Measurements from ENCODE around the gene SOX13. TPM values are rescaled to one million over a fixed set of nuclear protein-coding genes. Genes with fewer than 3 reads are reported as not detected.
A peak's percentile ranks its signal among the peaks of the same experiment; 100 is the strongest.

Gene SOX13
- total RNA-seq, 1 donor from 2014 or later, result 12.1 TPM

DNA sequence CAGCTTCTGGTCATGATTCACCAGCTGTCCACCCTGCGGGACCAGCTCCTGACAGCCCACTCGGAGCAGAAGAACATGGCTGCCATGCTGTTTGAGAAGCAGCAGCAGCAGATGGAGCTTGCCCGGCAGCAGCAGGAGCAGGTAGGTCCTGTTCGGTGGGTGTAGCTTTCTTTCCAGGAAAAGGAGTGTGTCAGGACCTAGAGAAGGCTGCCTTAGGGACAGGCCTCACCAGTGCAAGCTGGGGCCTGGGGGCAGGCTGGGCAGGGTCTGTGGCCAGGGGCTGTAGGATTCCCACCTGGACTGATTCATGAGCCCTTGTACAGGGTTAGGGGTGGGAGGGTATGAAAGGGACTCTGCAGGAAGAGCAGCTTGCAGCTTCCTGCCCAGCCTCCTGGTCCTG is 43.6 kb downstream of the SOX13 start:
- ATAC-seq (no peak), DNase-seq (ENCODE audit: missing footprints) (no peak)

DNA sequence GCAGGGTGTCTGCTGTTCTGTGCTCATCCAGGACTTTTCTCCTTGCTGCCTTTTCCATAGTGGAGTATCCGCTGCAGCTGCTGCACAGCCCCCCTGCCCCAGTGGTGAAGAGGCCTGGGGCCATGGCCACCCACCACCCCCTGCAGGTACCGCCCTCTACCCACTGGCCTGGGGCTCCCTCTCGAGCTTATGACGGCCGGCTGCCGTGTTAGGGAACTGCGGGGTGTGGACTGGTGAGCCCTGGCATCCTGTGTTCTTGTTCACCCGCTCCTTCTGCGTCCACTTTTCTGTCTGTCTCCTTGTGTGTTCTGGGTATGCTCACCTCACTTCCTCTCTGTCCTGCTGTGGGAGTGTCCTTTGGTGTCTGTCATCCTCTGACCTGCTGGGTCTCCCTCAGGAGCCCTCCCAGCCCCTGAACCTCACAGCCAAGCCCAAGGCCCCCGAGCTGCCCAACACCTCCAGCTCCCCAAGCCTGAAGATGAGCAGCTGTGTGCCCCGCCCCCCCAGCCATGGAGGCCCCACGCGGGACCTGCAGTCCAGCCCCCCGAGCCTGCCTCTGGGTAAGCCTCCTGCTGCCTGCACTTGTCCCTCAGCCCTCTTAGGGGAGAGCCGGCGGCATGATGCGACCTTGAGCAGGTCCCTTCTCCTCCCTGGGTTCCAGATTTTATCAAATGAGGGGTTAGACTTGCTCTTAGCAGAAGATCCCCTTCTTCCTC is 49.1 kb downstream of the SOX13 start:
- ATAC-seq (no peak), DNase-seq (ENCODE audit: missing footprints) (no peak)
- intact Hi-C loops (cut with DNase I), result no loop called here

More for the DNA sequence above, 43.6 kb downstream of the SOX13 start:
- intact Hi-C loops (cut with DNase I), result no loop called here

- ATAC-seq (no peak), DNase-seq (ENCODE audit: missing footprints) (no peak)
- intact Hi-C loops (cut with DNase I), result no loop called here
These were observed 50.5 kb downstream of the SOX13 start for GRCh38 chr1:204123376-204123775.

- intact Hi-C loops (cut with DNase I), result no loop called here
- peak; percentile 82 for DNase-seq (ENCODE audit: missing footprints)
- ATAC-seq, result no peak
These were observed 51.7 kb downstream of the SOX13 start for GRCh38 chr1:204124639-204125038.

GRCh38 chr1:204125759-204126351 is 52.9 kb downstream of the SOX13 start:
- intact Hi-C loops (cut with DNase I), result loop anchor here (2.0 kb wide), 1 partner anchor 51 kb away; no protein-coding TSS in a partner anchor
- ATAC-seq, result no peak

GRCh38 chr1:204126386-204126785 is 53.5 kb downstream of the SOX13 start:
- DNase-seq (ENCODE audit: missing footprints), result no peak
- no peak for ATAC-seq
- intact Hi-C loops (cut with DNase I), result loop anchor here (2.0 kb wide), 1 partner anchor 52 kb away; no protein-coding TSS in a partner anchor

More at GRCh38 chr1:204125759-204126351, 52.9 kb downstream of the SOX13 start:
- no peak for DNase-seq (ENCODE audit: missing footprints)

DNA sequence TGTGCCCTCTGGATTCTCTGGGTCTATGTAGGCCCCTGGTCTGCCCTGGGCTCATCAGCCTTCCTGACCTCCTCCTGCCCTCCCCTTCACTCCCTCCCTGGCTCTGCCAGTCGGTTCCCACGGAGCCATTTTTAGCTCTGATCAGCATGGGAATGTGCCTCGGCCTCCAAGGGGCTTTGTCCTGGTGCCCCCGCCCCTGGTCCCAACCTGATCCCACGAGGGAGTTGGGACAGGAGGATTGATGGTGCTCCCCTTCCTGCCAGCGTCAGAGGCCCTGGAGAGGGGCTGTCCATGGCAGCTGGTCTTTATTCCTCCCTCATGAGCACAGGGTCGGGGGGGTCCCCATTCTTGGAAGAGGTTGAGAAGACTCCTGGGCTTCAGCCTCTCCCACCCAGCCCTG is 54.0 kb downstream of the SOX13 start:
- intact Hi-C loops (cut with DNase I), result loop anchor here (1.0 to 2.0 kb wide), 3 partner anchors 52 to 266 kb away; partner anchors contain the start of gene SNRPE
- ATAC-seq (no peak), DNase-seq (ENCODE audit: missing footprints) (no peak)

DNA sequence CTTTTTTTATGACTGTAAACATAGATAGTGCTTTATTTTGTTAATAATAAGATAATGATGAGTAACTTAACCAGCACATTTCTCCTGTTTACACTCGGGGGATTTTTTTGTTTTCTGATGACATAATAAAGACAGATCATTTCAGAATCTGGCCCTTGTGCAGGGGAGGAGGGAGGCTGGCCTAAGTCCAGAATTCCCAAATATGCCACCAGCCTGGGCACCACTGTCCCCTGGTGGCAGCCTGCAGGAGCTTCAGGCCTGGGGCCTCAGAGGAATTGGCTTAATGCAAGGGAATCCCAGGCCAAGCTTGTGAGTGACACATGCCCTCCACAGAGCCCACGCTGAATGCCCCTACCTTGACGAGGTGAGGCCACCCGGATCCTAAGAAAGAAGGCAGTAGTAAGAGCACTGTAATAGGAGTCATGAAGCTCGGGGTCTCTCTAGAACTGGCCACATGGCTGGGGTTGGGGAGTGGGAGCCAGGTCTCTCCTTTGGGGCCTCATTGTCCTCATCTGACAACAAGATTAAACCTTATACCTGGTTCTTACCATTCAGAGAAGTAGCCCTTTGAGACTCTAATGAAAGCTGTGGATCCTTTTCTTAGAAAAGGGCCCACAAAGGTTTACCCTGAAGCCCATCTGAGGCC is 54.8 kb downstream of the SOX13 start:
- intact Hi-C loops (cut with DNase I), result loop anchor here (1.0 to 2.0 kb wide), 3 partner anchors 53 to 266 kb away; partner anchors contain the start of gene SNRPE
- ATAC-seq, result peak; percentile 13
- no peak for DNase-seq (ENCODE audit: missing footprints)

DNA sequence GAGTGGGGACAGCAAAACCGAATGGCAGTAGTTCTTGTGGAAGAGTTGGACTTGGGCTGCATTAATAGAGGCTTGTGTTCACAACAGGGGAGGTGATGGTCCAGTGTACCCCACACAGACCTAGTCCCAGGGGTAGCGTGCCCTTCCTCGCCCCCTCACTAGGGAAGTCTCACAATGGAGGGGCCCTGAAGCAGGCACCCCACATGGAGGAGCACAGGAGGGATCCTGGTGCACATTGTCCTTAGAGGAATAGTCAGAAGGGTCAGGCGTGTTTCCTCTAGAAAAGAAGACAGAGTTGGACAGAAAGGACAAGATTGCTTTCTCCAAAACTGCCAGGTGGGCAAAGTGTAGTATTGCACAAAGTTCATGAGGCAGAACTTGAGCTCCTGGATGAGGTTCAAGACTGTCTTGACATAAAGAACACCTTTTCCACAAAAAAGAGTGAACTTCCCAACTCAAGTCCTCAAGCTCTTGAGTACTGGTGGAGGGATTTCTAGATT is 55.6 kb downstream of the SOX13 start:
- no peak for ATAC-seq

GRCh38 chr1:204128964-204129896 is 56.3 kb downstream of the SOX13 start:
- peak; percentile 83 for ATAC-seq
- intact Hi-C loops (cut with DNase I), result no loop called here
- peak; percentile 92 for DNase-seq (ENCODE audit: missing footprints)

More for the DNA sequence above, 55.6 kb downstream of the SOX13 start:
- DNase-seq (ENCODE audit: missing footprints), result no peak
- intact Hi-C loops (cut with DNase I), result no loop called here

- ATAC-seq (no peak), DNase-seq (ENCODE audit: missing footprints) (no peak)
- intact Hi-C loops (cut with DNase I), result no loop called here
These were observed 57.3 kb downstream of the SOX13 start for GRCh38 chr1:204130178-204130577.

GRCh38 chr1:204130981-204131892 is 58.3 kb downstream of the SOX13 start:
- peak; percentile 27 for ATAC-seq
- intact Hi-C loops (cut with DNase I), result no loop called here
- DNase-seq (ENCODE audit: missing footprints), result no peak

DNA sequence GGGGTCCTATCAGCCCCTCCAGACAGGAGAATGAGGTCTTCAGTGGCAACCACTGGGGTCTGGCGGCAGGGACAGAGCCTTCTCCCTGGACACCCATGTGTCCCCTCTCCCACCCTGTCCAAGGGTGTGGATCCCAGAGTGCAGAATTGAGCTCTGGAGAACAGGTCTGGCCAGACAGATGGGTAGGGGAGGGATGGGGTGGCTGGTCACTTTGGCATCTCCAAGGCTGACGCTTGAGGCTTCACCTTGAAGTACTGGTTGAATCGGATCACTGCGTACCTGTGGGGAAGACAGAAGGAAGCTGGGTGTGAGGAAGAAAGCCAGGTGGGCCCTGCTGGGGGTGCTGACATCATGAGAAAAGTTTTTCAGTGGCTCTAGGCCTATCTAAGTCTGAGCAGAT is 59.1 kb downstream of the SOX13 start:
- no peak for DNase-seq (ENCODE audit: missing footprints)
- no peak for ATAC-seq
- intact Hi-C loops (cut with DNase I), result no loop called here

DNA sequence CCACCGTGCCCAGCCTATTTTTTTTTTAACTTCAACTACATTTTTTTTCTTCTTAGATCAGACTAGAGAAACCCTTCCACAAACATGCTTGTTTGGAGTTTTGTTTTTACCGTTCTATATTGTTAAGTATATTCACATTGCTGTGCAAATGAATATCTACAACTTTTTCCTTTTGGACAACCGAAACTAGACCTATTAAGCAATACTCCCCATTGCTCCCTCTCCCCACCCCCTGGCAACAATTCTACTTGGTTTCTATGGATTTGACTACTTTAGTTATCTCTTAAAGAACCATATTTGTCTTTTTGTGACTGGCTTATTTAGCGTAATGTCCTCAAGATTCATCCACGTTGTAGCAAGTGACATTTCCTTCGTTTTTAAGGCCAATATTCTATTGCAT is 59.8 kb downstream of the SOX13 start:
- DNase-seq (ENCODE audit: missing footprints), result no peak
- intact Hi-C loops (cut with DNase I), result no loop called here
- ATAC-seq, result no peak

DNA sequence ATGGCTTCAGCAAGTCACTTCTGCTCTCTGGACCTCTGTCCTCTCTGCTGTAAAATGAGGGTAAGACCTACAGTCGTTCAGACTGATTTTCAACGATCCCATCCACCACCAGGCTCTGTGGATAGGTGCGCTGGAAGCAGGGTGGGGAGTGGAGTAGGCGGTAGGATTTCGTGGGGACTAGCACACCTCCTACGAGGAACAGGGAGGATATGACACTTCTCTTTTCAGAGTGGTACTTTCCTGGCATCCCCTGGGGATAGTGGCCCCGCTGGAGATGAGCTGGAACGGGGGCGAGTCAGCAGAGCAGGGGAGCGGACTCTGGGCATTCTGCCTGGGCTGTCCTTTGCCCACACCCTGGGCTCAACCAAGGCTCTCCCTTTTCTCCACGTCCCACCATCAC is 61.2 kb downstream of the SOX13 start:
- DNase-seq (ENCODE audit: missing footprints) (no peak), ATAC-seq (no peak)
- intact Hi-C loops (cut with DNase I), result no loop called here

GRCh38 chr1:204136814-204137213 is 63.9 kb downstream of the SOX13 start:
- ATAC-seq, result no peak
- no peak for DNase-seq (ENCODE audit: missing footprints)
- intact Hi-C loops (cut with DNase I), result no loop called here

DNA sequence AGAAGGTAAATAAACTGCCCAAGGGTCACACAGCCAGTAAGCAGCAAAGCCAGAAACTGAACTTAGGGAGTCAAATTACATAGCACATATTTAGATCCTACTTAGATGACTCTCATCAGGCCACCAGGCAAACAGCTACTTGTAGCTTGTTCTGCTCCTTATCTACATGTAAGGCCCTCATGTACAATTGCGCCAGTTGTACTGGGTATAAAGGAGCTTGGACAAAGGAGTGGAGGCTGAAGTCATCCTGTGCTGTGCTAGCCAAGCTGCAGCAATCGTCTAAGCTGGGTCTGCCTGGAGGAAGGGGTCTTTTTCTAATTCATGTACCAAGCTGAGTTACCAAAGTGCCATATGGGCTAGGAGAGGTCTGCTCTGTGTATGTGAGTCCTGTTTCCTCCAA is 66.2 kb downstream of the SOX13 start:
- DNase-seq (ENCODE audit: missing footprints) (no peak), ATAC-seq (no peak)
- intact Hi-C loops (cut with DNase I), result no loop called here

DNA sequence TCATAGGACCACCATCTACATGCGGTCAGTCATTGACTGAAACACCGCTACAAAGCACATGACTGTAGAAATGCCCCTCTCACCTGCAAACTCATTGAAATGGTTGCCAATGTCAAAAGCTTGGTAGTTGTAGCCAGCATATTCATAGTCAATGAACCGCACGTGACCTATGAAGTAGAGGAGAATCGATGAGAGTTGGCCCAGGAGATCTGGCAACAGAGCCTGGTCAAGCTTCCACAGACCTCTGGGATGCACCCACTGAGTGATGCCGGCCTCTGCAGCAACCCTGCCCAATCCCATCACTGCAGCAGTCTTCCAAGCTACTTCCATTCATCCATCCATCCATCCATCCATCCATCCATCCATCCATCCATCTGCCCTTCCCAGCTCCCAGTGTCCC is 67.0 kb downstream of the SOX13 start:
- intact Hi-C loops (cut with DNase I), result no loop called here
- DNase-seq (ENCODE audit: missing footprints) (no peak), ATAC-seq (no peak)
